Measurements from ENCODE around the gene EZH2. TPM values are rescaled to one million over a fixed set of nuclear protein-coding genes. Genes with fewer than 3 reads are reported as not detected.
A peak's percentile ranks its signal among the peaks of the same experiment; 100 is the strongest.

Gene EZH2
- total and polyA plus RNA-seq, 2 donors from 2014 or later: 1.6 to 4.7 TPM

DNA sequence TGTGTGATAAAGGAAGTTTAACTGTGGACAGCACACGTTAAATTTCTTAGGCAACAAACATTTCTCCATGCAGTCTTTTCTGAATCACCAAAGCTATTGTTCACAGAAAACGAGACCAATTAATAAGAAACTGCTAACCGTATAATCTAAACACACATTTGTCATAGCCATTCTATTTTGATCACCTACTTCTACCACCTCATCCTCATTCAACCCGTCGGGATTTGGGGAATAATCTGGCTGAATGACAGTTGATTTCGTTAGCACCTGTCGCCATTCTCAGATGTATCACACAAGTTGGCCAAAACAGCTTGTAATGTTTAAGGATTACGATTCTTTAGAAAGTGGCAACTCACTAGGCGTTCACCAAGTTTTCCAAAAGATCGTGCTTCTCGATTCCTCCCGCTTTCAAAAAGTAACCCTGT is 1.2 kb downstream of the EZH2 start:
- DNase-seq (peak in 2 of 5 donors; percentile 29 to 65), FAIRE-seq (no peak)
- Histone ChIP-seq H3K9me3 (ENCODE audit: control insufficient read depth in 2 of 3, insufficient read depth in 1 of 3, low read length in 3 of 3) (no peaks in the 10 kb centered on the region), H3K36me3 (ENCODE audit: control insufficient read depth in 2 of 3, insufficient read depth in 3 of 3, low read length in 3 of 3) (no peaks in the 10 kb centered on the region), H3K9ac (ENCODE audit: low read length in 3 of 3) (peak overlapping the region; percentile 84 to 95 (median 85)), H3K4me3 (ENCODE audit: low read length in 3 of 3) (peak overlapping the region; percentile 80 to 92 (median 86)), H3K27me3 (ENCODE audit: control insufficient read depth, insufficient read depth, low read length) (no peaks in the 10 kb centered on the region), H3K4me1 (ENCODE audit: control insufficient read depth in 2 of 3, insufficient read depth in 2 of 3, low read depth in 1 of 3, low read length in 3 of 3) (no peaks in the 10 kb centered on the region), H3K27ac (ENCODE audit: low read depth in 2 of 2, low read length in 2 of 2) (no peak overlapping the region)
- TF ChIP-seq, protein P1, sequence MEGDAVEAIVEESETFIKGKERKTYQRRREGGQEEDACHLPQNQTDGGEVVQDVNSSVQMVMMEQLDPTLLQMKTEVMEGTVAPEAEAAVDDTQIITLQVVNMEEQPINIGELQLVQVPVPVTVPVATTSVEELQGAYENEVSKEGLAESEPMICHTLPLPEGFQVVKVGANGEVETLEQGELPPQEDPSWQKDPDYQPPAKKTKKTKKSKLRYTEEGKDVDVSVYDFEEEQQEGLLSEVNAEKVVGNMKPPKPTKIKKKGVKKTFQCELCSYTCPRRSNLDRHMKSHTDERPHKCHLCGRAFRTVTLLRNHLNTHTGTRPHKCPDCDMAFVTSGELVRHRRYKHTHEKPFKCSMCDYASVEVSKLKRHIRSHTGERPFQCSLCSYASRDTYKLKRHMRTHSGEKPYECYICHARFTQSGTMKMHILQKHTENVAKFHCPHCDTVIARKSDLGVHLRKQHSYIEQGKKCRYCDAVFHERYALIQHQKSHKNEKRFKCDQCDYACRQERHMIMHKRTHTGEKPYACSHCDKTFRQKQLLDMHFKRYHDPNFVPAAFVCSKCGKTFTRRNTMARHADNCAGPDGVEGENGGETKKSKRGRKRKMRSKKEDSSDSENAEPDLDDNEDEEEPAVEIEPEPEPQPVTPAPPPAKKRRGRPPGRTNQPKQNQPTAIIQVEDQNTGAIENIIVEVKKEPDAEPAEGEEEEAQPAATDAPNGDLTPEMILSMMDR (IDR thresholded peaks at IDR 0.05; ENCODE audit: borderline replicate concordance, extremely low read depth, insufficient read depth): no peak
- intact Hi-C loops (cut with DNase I): no loop called here

DNA sequence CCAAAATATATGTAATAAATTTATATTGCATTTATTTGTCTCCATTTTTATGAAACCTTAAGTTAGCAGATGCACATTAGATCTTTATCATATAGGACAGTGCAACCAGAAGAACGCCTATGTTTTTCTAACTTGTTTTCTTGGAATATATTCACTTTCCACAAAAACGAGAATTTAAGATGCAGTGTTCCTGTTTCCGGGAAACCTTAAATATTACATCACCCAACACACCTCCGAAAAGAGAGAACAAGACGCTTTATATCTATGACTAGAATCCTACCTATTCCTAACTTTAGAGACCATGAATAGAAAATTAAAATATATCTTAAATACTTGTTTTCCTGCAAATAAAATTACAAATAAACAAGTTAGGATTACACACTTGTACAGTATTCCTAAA is 1.9 kb downstream of the EZH2 start:
- no peaks in the 10 kb centered on the region for H3K27me3 ChIP-seq (ENCODE audit: control insufficient read depth, insufficient read depth, low read length)
- no peaks in the 10 kb centered on the region for H3K36me3 ChIP-seq (ENCODE audit: control insufficient read depth in 2 of 3, insufficient read depth in 3 of 3, low read length in 3 of 3)
- H3K4me3 ChIP-seq (ENCODE audit: low read length in 3 of 3): no peak overlapping the region
- H3K9ac ChIP-seq (ENCODE audit: low read length in 3 of 3): no peak overlapping the region
- H3K9me3 ChIP-seq (ENCODE audit: control insufficient read depth in 2 of 3, insufficient read depth in 1 of 3, low read length in 3 of 3): no peaks in the 10 kb centered on the region
- no peak for FAIRE-seq
- intact Hi-C loops (cut with DNase I): no loop called here
- no peaks in the 10 kb centered on the region for H3K4me1 ChIP-seq (ENCODE audit: control insufficient read depth in 2 of 3, insufficient read depth in 2 of 3, low read depth in 1 of 3, low read length in 3 of 3)
- no peak for DNase-seq
- TF ChIP-seq, protein P1 (IDR thresholded peaks at IDR 0.05; ENCODE audit: borderline replicate concordance, extremely low read depth, insufficient read depth): no peak
- no peak overlapping the region for H3K27ac ChIP-seq (ENCODE audit: low read depth in 2 of 2, low read length in 2 of 2)

DNA sequence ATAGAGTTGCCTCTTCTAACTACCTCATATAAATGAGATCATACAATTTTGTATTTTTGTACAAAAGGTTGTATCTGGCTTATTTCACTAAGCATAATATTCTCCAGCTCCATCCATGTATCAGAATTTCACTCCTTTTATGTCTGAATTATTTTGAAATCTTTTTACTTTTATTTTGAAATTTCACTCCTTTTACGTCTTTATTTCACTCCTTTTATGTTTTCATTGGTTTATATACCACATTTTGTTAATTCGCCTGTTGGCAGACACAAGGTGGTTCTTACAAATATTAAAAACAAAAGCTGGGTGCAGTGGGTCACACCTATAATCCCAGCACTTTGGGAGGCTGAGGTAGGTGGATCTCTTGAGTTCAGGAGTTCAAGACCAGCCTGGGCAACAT is 5.8 kb downstream of the EZH2 start:
- DNase-seq: no peak
- FAIRE-seq: no peak
- Histone ChIP-seq H3K4me3 (ENCODE audit: low read length in 3 of 3) (no peak overlapping the region), H3K36me3 (ENCODE audit: control insufficient read depth in 2 of 3, insufficient read depth in 3 of 3, low read length in 3 of 3) (no peaks in the 10 kb centered on the region), H3K27ac (ENCODE audit: low read depth in 2 of 2, low read length in 2 of 2) (no peak overlapping the region), H3K4me1 (ENCODE audit: control insufficient read depth in 2 of 3, insufficient read depth in 2 of 3, low read depth in 1 of 3, low read length in 3 of 3) (no peaks in the 10 kb centered on the region), H3K9ac (ENCODE audit: low read length in 3 of 3) (no peak overlapping the region), H3K9me3 (ENCODE audit: control insufficient read depth in 2 of 3, insufficient read depth in 1 of 3, low read length in 3 of 3) (no peaks in the 10 kb centered on the region), H3K27me3 (ENCODE audit: control insufficient read depth, insufficient read depth, low read length) (no peaks in the 10 kb centered on the region)
- intact Hi-C loops (cut with DNase I): no loop called here
- TF ChIP-seq, protein P1 (IDR thresholded peaks at IDR 0.05; ENCODE audit: borderline replicate concordance, extremely low read depth, insufficient read depth): no peak

DNA sequence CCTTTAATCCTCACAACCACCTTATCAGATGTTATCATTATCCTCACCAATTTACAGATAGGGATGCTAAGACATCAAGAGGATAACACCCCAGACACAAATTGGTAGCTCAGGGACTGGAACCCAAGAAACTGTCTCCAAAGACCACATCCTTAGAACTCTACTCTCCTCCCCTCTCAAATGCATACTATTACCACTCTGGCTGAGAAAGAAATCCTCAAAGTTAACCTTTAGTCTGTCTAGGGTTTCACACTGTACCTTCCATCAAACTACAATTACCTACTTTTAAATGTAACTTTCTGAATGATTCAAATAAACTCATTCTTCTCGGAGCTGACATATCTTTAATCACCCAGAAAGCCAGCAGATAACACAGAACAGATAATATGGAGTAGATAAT is 6.6 kb downstream of the EZH2 start:
- no peak for DNase-seq
- intact Hi-C loops (cut with DNase I): no loop called here
- H3K27ac ChIP-seq (ENCODE audit: low read depth in 2 of 2, low read length in 2 of 2): no peak overlapping the region
- H3K9ac ChIP-seq (ENCODE audit: low read length in 3 of 3): no peak overlapping the region
- H3K9me3 ChIP-seq (ENCODE audit: control insufficient read depth in 2 of 3, insufficient read depth in 1 of 3, low read length in 3 of 3): no peaks in the 10 kb centered on the region
- H3K27me3 ChIP-seq (ENCODE audit: control insufficient read depth, insufficient read depth, low read length): no peaks in the 10 kb centered on the region
- H3K4me1 ChIP-seq (ENCODE audit: control insufficient read depth in 2 of 3, insufficient read depth in 2 of 3, low read depth in 1 of 3, low read length in 3 of 3): no peaks in the 10 kb centered on the region
- TF ChIP-seq, protein P1 (IDR thresholded peaks at IDR 0.05; ENCODE audit: borderline replicate concordance, extremely low read depth, insufficient read depth): no peak
- H3K4me3 ChIP-seq (ENCODE audit: low read length in 3 of 3): no peak overlapping the region
- FAIRE-seq: no peak
- no peaks in the 10 kb centered on the region for H3K36me3 ChIP-seq (ENCODE audit: control insufficient read depth in 2 of 3, insufficient read depth in 3 of 3, low read length in 3 of 3)
